Glutamatergic neuron (in vitro differentiated cells): ENCODE data around the gene INPP4B. TPM values are rescaled to one million over a fixed set of nuclear protein-coding genes. Genes with fewer than 3 reads are reported as not detected.

Experiments used
- DNase-seq: peaks from one replicate; pipeline ENCODE4 v3.0.0; 2022
- H3K27ac Mint-ChIP-seq: one replicate; pipeline ENCODE4 v1.8.0; 2020; ENCODE audit warnings: mild to moderate bottlenecking, mixed read lengths, inconsistent platforms; ENCODE audit not compliant: unreplicated experiment
- H3K27me3 Mint-ChIP-seq: one replicate; pipeline ENCODE4 v1.8.0; 2020; ENCODE audit warnings: mild to moderate bottlenecking, moderate library complexity, mixed read lengths, inconsistent platforms; ENCODE audit not compliant: unreplicated experiment
- H3K36me3 Mint-ChIP-seq: one replicate; pipeline ENCODE4 v1.8.0; 2020; ENCODE audit warnings: mild to moderate bottlenecking, mixed read lengths, inconsistent platforms; ENCODE audit not compliant: unreplicated experiment
- H3K4me1 Mint-ChIP-seq: one replicate; pipeline ENCODE4 v1.8.0; 2020; ENCODE audit warnings: mild to moderate bottlenecking, low read depth, mixed read lengths, inconsistent platforms; ENCODE audit not compliant: unreplicated experiment
- H3K4me3 Mint-ChIP-seq: one replicate; pipeline ENCODE4 v1.8.0; 2020; ENCODE audit warnings: mild to moderate bottlenecking, mixed read lengths, inconsistent platforms; ENCODE audit not compliant: unreplicated experiment
- H3K9me3 Mint-ChIP-seq: one replicate; pipeline ENCODE4 v1.8.0; 2020; ENCODE audit warnings: mild to moderate bottlenecking, moderate library complexity, mixed read lengths, inconsistent platforms; ENCODE audit not compliant: unreplicated experiment
- total RNA-seq: library from RNA; stranded (reverse); fragmentation: NEBNext Ultra II Directional; extraction: Animal tissue kit (Norgen Biotek cat#: 25700); gene quantifications from one replicate; pipeline ENCODE4 v1.2.1, GENCODE V29; 2021; ENCODE audit not compliant: unreplicated experiment
- TF ChIP-seq, protein P1 (sequence below): fragments of 200-600 bp; sonication (generic); IDR thresholded peaks from one replicate; pipeline ENCODE4 v1.5.0; 2021; ENCODE audit not compliant: partially characterized antibody, unreplicated experiment

Gene INPP4B
- total RNA-seq, 1 donor from 2014 or later, result 2.4 TPM

DNA sequence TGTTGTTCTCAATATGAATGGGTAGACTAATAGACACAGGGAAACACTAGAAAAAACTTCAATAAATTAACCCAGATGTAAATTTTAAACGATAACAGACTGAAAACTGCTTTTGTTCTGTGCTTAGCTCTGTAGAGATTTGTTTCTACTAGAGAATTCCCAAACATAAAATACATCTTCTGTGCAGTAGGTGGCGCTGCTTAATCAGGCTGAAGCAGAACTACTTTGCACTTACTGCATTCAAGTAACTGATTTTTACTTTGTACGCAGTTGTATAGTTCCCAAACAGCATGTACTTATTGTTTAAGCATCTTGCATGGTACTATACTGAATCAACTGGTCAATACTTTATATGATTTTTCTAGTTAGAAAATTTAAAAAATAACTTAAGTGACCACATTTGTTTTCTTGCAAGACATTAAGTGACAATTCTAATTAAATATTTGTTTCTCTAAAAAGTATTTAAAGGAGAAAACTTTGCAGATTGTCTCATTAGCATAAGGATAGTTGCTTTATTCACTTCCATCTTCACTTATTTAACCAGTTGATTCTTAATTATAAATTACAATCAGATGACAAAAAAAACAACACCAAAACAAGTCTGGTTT is 719.1 kb downstream of the INPP4B start:
- Mint-ChIP-seq H3K4me3 (no peak overlapping the region), H3K4me1 (no peaks in the 10 kb centered on the region), H3K36me3 (no peaks in the 10 kb centered on the region), H3K27ac (no peak overlapping the region), H3K27me3 (no peaks in the 10 kb centered on the region), H3K9me3 (no peaks in the 10 kb centered on the region)
- peak; percentile 38 for DNase-seq
- TF ChIP-seq, protein P1, sequence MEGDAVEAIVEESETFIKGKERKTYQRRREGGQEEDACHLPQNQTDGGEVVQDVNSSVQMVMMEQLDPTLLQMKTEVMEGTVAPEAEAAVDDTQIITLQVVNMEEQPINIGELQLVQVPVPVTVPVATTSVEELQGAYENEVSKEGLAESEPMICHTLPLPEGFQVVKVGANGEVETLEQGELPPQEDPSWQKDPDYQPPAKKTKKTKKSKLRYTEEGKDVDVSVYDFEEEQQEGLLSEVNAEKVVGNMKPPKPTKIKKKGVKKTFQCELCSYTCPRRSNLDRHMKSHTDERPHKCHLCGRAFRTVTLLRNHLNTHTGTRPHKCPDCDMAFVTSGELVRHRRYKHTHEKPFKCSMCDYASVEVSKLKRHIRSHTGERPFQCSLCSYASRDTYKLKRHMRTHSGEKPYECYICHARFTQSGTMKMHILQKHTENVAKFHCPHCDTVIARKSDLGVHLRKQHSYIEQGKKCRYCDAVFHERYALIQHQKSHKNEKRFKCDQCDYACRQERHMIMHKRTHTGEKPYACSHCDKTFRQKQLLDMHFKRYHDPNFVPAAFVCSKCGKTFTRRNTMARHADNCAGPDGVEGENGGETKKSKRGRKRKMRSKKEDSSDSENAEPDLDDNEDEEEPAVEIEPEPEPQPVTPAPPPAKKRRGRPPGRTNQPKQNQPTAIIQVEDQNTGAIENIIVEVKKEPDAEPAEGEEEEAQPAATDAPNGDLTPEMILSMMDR, result peak; percentile 94

GRCh38 chr4:142124874-142125273 is 721.2 kb downstream of the INPP4B start:
- Mint-ChIP-seq H3K9me3 (no peaks in the 10 kb centered on the region), H3K36me3 (no peaks in the 10 kb centered on the region), H3K4me1 (no peaks in the 10 kb centered on the region), H3K4me3 (no peak overlapping the region), H3K27me3 (no peaks in the 10 kb centered on the region), H3K27ac (no peak overlapping the region)
- TF ChIP-seq, protein P1, result no peak
- DNase-seq, result no peak

- H3K4me3 Mint-ChIP-seq, result no peak overlapping the region
Observed at GRCh38 chr4:142121448-142122350, 724.4 kb downstream of the INPP4B start.

GRCh38 chr4:142120921-142121320 is 725.2 kb downstream of the INPP4B start:
- no peaks in the 10 kb centered on the region for H3K9me3 Mint-ChIP-seq
- H3K27ac Mint-ChIP-seq, result no peak overlapping the region
- no peak overlapping the region for H3K4me3 Mint-ChIP-seq

More at GRCh38 chr4:142121448-142122350, 724.4 kb downstream of the INPP4B start:
- TF ChIP-seq, protein P1, result no peak
- H3K36me3 Mint-ChIP-seq, result no peaks in the 10 kb centered on the region
- no peak overlapping the region for H3K27ac Mint-ChIP-seq
- no peak for DNase-seq
- H3K4me1 Mint-ChIP-seq, result no peaks in the 10 kb centered on the region
- H3K9me3 Mint-ChIP-seq, result no peaks in the 10 kb centered on the region
- no peaks in the 10 kb centered on the region for H3K27me3 Mint-ChIP-seq

More at GRCh38 chr4:142120921-142121320, 725.2 kb downstream of the INPP4B start:
- no peak for DNase-seq
- Mint-ChIP-seq H3K27me3 (no peaks in the 10 kb centered on the region), H3K36me3 (no peaks in the 10 kb centered on the region), H3K4me1 (no peaks in the 10 kb centered on the region)
- TF ChIP-seq, protein P1, result no peak
